ENCODE measurements around the gene EMCN.

The EMCN gene

DNA sequence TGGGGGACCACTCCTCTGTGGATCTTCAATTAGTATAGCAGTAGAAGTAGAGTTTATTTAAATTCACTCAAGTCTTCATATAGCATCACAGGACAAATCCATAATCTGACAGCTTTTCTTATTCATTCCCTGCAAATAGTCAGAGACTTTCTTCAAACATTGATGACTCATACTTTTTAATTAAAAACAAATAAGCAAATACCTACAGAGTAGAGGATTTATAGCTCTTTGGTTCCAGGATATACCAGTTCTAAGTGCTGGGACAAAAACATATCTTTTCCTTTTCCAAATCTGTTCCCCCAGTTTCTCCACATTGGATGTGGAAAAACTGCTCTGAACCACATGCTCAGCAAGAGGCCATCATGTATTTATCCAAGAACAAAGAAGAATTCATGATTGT lies 24.1 kb downstream of the EMCN start:
- DNase-seq (ENCODE audit: low read depth in 1 of 2, low spot score in 1 of 2) = no peak

- DNase-seq (ENCODE audit: low read depth in 1 of 2, low spot score in 1 of 2) = no peak
Observed at GRCh38 chr4:100492129-100492528, 25.7 kb downstream of the EMCN start.

GRCh38 chr4:100489305-100489704 lies 28.5 kb downstream of the EMCN start:
- DNase-seq (ENCODE audit: low read depth in 1 of 2, low spot score in 1 of 2) = no peak

GRCh38 chr4:100486496-100486895 lies 31.3 kb downstream of the EMCN start:
- no peak for DNase-seq (ENCODE audit: low read depth in 1 of 2, low spot score in 1 of 2)

DNA sequence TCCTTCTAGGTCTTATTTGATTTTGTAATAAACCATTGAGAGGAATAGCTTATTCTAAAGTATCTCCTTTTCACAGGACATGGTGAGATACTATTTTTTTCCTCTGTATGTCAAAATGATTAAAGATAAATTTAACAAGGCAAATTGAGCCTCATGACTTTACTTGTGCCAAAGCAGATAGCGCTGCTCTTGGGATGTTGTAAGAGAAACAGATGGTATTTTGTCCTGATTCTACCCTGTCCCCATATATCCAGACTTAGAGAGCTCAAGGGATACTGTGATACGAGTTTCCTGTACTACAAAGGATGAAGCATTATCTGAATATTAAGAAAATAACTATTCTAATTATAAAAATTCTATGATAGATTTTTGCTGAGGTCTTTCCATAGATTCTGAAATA lies 34.0 kb downstream of the EMCN start:
- no peak for DNase-seq (ENCODE audit: low read depth in 1 of 2, low spot score in 1 of 2)

DNA sequence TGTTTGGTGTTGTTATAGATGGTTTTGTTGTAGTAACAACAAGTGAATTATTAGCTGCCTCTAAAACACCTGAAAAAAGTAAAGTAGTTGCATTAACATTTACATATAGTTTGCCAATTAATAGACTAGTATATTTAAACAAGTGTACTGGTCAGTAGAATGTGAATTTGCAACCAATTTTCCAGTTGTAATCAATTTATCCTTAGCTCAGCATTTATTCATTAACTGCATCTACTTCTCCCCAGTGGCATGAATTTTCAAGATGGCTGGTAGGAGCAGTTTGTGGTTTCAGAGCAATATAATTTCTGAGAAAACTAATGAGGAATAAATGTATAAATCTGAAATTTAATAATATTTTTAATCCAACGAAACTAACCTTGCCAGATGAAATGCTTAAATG lies 37.9 kb downstream of the EMCN start:
- no peak for DNase-seq (ENCODE audit: low read depth in 1 of 2, low spot score in 1 of 2)

GRCh38 chr4:100469555-100469954 lies 48.3 kb downstream of the EMCN start:
- no peak for DNase-seq (ENCODE audit: low read depth in 1 of 2, low spot score in 1 of 2)

DNA sequence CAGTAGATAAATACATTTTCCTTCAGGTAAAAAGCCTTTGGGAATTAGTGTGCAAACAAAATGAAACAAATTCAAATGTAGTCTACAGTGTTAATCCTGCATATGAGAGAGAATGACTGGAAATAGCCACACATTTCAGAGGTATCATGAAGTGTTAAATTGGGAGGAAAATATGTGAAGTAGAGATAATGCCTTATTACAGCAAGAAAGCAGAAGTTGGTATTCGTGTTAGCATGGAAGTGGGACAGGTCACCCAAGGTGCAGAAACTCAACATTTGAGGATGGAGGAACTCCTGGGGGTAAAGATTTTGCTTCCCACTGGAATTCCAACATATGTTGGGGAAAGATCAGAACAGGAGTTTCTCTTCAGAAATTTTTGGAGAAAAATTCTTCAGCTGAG lies 51.3 kb downstream of the EMCN start:
- no peak for DNase-seq (ENCODE audit: low read depth in 1 of 2, low spot score in 1 of 2)

DNA sequence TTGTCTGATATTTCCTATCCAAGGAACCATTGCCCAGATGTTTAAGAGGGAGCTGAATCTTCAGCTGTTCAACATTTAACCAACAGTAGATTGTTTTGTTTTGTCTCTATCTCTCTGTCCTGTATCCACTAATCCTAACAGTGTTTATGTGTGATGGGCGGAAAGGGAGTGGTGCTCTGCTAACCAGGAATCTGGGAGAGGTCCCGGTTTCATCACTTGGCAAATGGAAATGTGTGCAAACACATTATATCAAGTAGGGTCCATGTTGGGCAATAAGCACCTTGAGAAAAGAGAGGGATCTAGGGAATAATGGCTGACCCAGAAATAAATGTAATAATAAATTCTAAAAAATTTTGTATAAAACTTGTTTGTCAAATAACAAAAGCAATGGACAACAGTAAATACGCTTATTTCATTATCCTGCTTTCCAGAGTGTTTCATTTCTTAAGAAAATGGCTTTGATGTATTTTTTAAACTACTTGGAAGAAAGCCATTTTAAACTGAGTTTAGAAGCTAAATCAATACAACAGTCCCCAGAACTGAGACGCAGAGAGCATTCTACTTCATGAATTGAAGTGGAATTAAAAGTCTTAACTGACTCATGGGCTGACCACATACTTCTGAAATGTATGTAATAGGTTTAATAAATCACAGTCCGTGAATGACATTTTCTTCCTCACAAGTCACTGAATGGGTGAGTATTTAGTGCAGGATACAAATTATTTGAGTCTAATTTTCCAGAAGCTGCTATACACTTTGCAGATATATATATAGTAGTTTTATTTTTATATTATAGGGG lies 55.8 kb downstream of the EMCN start:
- no peak for DNase-seq (ENCODE audit: low read depth in 1 of 2, low spot score in 1 of 2)

- DNase-seq (ENCODE audit: low read depth in 1 of 2, low spot score in 1 of 2) = no peak
Observed at GRCh38 chr4:100450449-100450848, 67.4 kb downstream of the EMCN start.

- DNase-seq (ENCODE audit: low read depth in 1 of 2, low spot score in 1 of 2) = no peak
Observed at GRCh38 chr4:100431416-100431815, 86.4 kb downstream of the EMCN start.

DNA sequence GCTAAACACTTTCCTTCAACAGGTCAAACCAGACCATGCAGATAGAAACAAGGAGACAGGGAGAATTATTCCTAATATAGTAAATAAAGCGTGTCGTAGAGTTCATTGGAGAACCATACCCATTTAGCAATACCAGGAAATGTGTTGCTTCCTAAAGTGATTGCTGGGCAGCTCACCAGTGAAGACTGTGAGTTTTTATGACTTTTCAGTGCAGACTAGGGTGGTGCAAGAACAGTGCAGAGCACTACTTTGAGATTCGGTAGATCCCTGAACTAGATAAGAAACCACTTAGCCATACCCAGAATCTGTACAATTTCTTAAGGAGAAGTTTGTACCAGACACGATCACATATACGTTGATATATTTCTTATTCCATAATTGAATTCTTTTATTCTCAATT lies 87.4 kb downstream of the EMCN start:
- no peak for DNase-seq (ENCODE audit: low read depth in 1 of 2, low spot score in 1 of 2)

- no peak for DNase-seq (ENCODE audit: low read depth in 1 of 2, low spot score in 1 of 2)
Observed at GRCh38 chr4:100429616-100430015, 88.2 kb downstream of the EMCN start.

DNA sequence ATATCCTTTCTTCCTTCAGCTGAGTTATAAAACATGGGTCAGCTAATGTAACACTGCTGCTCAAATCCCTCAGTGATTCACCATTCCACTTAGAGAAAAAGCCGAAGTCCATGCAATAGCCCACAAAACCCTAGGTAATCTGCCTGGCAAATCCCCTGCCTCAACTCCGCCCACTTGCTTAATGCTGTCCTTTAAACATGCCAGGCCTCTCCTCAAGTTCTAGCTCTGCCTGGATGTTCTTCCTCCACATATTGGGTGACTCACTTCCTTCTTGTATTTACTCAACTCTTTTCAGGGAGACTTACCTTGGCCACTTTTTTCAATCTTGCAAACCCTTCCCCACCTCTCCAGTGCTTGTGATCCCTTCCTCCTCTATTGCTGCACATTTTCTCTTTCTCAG lies 89.8 kb downstream of the EMCN start:
- DNase-seq (ENCODE audit: low read depth in 1 of 2, low spot score in 1 of 2) = no peak

- no peak for DNase-seq (ENCODE audit: low read depth in 1 of 2, low spot score in 1 of 2)
Observed at GRCh38 chr4:100424376-100424775, 93.4 kb downstream of the EMCN start.

DNA sequence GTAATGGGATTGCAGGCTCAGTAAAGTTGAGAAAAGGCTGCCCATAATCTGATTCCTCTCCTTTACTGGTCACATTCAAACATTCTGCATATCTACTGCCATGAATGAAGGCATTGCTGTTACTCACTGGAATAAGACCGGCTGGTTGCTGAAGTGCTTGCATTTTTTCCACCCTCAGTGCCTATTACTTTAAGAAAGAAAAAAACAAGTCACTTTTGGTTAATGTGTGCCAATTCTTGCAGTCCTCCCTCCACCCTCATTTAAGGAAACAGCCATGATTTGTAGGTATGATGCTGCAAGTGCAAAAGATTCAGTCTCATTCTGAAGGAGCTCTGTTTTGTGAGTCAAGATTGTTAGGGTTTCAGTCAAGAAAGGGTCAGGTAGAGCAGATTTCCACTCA lies 94.9 kb downstream of the EMCN start:
- no peak for DNase-seq (ENCODE audit: low read depth in 1 of 2, low spot score in 1 of 2)

DNA sequence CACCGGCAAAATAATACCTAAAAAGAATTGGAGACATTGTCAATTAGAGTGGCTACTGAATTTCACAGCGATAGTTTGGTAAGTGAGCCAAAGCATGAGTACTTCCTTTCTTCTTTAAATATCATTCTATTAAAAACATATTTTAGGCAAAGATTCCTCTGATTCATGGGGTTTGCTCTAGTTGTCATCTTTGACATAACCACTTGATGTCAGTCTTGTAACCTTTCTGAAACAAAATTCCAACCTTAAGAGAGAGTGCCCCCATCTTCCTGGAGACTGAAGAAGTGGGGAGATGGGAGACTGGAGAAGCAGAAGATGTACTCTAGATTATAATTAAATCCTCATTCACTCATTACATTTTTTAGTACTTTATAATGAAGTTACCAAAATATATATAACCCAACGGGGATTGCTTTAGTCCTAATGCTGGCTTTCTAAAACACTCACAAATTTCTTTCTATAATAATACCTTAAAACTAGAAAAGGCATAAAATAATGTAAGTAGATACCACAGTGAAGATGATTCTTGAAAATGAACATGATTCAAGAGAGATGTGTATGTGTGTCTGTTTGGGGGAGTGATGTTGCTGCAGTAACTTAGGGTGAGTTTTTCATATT lies 96.4 kb downstream of the EMCN start:
- no peak for DNase-seq (ENCODE audit: low read depth in 1 of 2, low spot score in 1 of 2)

- DNase-seq (ENCODE audit: low read depth in 1 of 2, low spot score in 1 of 2) = no peak
Observed at GRCh38 chr4:100420571-100420970, 97.3 kb downstream of the EMCN start.

DNA sequence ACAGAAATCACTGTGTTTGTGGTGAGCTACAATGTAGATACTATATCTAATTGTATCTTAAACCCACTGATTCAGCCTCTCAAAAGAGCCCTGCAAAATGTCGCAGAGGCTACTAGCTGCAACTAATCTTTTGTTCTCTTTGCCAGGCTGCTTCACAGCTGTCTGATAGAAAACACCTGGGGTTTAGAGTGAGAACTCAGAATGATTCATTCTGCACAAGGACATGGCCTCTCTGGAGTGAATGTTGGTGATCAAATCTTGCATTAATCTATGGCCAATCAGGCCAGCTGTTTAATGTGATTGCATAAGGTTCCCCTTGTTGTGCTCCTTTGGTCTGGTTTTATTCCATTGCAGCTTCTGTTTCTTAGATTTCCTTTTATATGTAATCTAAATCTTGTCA lies 100.3 kb downstream of the EMCN start:
- no peak for DNase-seq (ENCODE audit: low read depth in 1 of 2, low spot score in 1 of 2)

DNA sequence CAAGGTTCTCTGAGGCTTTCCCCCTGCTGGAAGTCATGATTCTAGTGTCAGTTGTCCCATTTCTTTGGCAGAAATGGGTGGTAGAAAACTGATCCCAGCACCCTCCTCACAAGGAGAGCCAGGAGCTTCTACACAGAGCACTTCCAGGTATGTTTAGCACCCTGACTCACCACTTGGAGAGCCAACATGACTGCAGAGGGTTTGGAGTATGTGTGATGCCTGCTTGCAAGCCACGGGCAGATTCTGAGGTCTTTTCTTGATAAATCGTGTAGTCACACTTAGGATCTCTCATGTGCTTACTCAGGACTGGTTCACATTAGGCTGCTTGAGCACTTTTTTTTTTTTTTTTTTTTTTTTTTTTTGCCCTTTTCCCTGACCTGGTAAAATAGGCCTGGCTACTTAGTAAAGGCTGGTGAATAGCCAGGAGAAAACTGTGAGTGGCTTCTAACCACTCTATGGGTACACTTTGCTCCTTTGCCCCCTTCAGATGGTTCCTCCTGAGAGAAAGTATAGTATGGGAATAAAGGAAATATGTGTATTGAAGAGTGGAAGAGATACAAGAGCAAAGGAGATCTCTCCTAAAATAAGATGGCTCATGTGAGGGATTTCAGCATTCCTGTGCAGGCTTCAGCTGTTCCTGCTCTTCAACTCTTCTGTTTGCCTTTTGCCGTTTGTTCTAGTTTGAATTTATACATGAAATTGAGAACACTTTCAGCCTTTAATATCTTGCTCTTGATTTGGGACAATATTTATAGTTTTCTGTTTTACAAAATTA lies 103.6 kb downstream of the EMCN start:
- no peak for DNase-seq (ENCODE audit: low read depth in 1 of 2, low spot score in 1 of 2)

DNA sequence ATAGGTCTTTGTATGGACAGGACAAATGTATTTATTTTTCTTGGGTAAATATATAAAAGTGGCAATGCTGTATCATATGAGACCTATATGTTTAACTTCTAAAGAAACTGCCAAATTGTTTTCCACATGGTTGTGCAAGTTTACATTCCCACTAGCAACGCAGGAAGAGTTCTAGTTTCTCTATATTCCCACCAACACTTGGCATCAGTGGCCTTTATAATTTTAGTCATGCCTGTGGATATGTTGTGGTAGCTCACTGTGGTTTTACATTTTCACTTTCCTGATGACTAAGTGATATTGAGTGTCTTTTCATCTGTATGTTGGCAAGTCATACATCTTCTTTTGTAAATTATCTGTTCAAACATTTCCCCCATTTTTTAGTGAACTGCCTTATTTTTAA lies 126.0 kb downstream of the EMCN start:
- DNase-seq (ENCODE audit: low read depth in 1 of 2, low spot score in 1 of 2) = no peak

DNA sequence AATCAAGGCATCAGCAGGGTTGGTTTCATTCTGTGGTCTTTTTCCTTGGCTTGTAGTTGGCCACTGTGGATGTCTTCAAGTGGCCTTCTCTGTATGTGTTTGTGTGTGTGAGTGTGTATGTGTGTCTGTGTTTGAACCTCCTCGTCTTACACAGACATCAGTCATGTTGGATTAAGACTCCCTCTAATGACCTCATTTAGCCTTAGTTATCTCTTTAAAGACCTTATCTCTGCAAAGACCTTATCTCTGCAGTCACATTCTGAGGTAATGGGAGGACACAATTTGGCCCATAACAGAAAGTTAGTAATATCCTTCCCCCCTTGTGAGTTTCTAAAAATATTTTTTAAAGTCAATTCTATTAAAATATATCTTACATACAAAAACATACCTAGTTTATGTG lies 126.7 kb downstream of the EMCN start:
- no peak for DNase-seq (ENCODE audit: low read depth in 1 of 2, low spot score in 1 of 2)

Data from activated CD4-positive, alpha-beta T cell treated with anti-CD3 and anti-CD28 coated beads, Interleukin-2, amount 50 U/mL, for 24 hours (primary cell).